PC-9 (cell line): ENCODE measurements around the gene THSD8. TPM values are rescaled to one million over a fixed set of nuclear protein-coding genes. Genes with fewer than 3 reads are reported as not detected.
A peak's percentile ranks its signal among the peaks of the same experiment; 100 is the strongest.

ENCODE experiments used
- BruUV-seq: library from RNA; stranded (reverse); fragments of 400-500 nt; replicated peaks from 2 replicates; lab custom pipeline; 2021; lab: Mats Ljungman, UMichigan
- CTCF ChIA-PET: fragments of 300-600 bp; sonication (Branson Sonifier 250); formaldehyde crosslinking; loops from one replicate; lab custom pipeline; 2022; ENCODE audit warnings: antibody characterized with exemption; lab: Charles Lee
- POLR2A ChIA-PET: fragments of 300-600 bp; sonication (Branson Sonifier 250); formaldehyde crosslinking; loops from one replicate; lab custom pipeline; 2022; ENCODE audit warnings: antibody characterized with exemption; ENCODE audit not compliant: unreplicated experiment; lab: Charles Lee
- DNase-seq, 2 experiments: peaks; one replicate each; pipeline versions ENCODE4 v3.0.0 to v3.0.0-alpha.2; 2015 to 2022; ENCODE audit warnings: mixed read lengths in 1 of 2
- H2AFZ ChIP-seq: fragments of 200-600 bp; sonication (generic); 2 replicates; pipeline ENCODE4 v1.8.1; 2017; ENCODE audit warnings: antibody characterized with exemption
- H3F3A ChIP-seq: fragments of 200-600 bp; sonication (generic); 2 replicates; pipeline ENCODE4 v1.8.1; 2017; ENCODE audit warnings: antibody characterized with exemption, mild to moderate bottlenecking, low read depth; ENCODE audit not compliant: insufficient read depth
- H3K27ac ChIP-seq: fragments of 200-600 bp; sonication (generic); 2 replicates; pipeline ENCODE4 v1.6.1; 2016; ENCODE audit warnings: mixed run types
- H3K27me3 ChIP-seq: fragments of 200-600 bp; sonication (generic); 2 replicates; pipeline ENCODE4 v1.6.1; 2016; ENCODE audit warnings: low read depth, mixed run types; ENCODE audit not compliant: insufficient read depth
- H3K36me3 ChIP-seq: fragments of 200-600 bp; sonication (generic); 2 replicates; pipeline ENCODE4 v1.6.1; 2016; ENCODE audit warnings: low read depth, mixed run types
- H3K4me1 ChIP-seq: fragments of 200-600 bp; sonication (generic); replicated peaks from 2 replicates; pipeline ENCODE4 v1.6.1; 2016; ENCODE audit warnings: mixed run types; ENCODE audit not compliant: insufficient read depth
- H3K4me2 ChIP-seq: fragments of 200-600 bp; sonication (generic); 2 replicates; pipeline ENCODE4 v1.6.1; 2017; ENCODE audit warnings: mixed run types
- H3K4me3 ChIP-seq: fragments of 200-600 bp; sonication (generic); 2 replicates; pipeline ENCODE4 v1.6.1; 2016; ENCODE audit warnings: mixed run types
- H3K79me2 ChIP-seq: fragments of 200-600 bp; sonication (generic); 2 replicates; pipeline ENCODE4 v1.6.1; 2017; ENCODE audit warnings: low read depth, mixed run types
- H3K9me2 ChIP-seq: fragments of 200-600 bp; sonication (generic); 2 replicates; pipeline ENCODE4 v1.8.1; 2017; ENCODE audit warnings: mild to moderate bottlenecking; ENCODE audit not compliant: insufficient read depth
- H3K9me3 ChIP-seq: fragments of 200-600 bp; sonication (generic); 2 replicates; pipeline ENCODE4 v1.8.1; 2016; ENCODE audit warnings: low read depth; ENCODE audit not compliant: insufficient read depth
- H4K20me1 ChIP-seq: fragments of 200-600 bp; sonication (generic); 2 replicates; pipeline ENCODE4 v1.8.1; 2017; ENCODE audit not compliant: insufficient read depth
- CTCF ChIP-seq: fragments of 200-600 bp; sonication (generic); conservative IDR thresholded peaks from 2 replicates; pipeline ENCODE4 v1.6.1; 2017; ENCODE audit warnings: mixed run types, antibody characterized with exemption, mild to moderate bottlenecking, moderate library complexity
- EZH2 ChIP-seq: fragments of 200-600 bp; sonication (generic); IDR thresholded peaks from 2 replicates; pipeline ENCODE4 v1.8.0; 2017; ENCODE audit warnings: antibody characterized with exemption, low read depth
- intact Hi-C: fragments of 100-400 bp; cut with micrococcal nuclease; formaldehyde crosslinking; loops from one replicate; pipeline ENCODE4 v1.10.0; 2022; ENCODE audit not compliant: unreplicated experiment
- total RNA-seq: library from RNA; stranded (reverse); gene quantifications from 2 replicates; pipeline ENCODE4 v1.2.3, GENCODE V29; 2021

Gene THSD8
- total RNA-seq, 1 experiment from 2014 or later = 28.8 TPM

GRCh38 chr19:12787458-12787857 is 14.4 kb upstream of the THSD8 start:
- Histone ChIP-seq H4K20me1 (peaks cover 10% of the 10 kb centered on the region), H3K36me3 (no peaks in the 10 kb centered on the region), H3K79me2 (peaks cover 39% of the 10 kb centered on the region), H3K27me3 (no peaks in the 10 kb centered on the region), H3K9me3 (no peaks in the 10 kb centered on the region), H3K4me1 (peaks cover 72% of the 10 kb centered on the region), H3K9me2 (no peaks in the 10 kb centered on the region), H3K4me2 (peak overlapping the region; percentile 91), H3K27ac (peak overlapping the region; percentile 86), H3F3A (peaks cover 81% of the 10 kb centered on the region), H3K4me3 (peak overlapping the region; percentile 37; the same call in 1 of the 2 replicates), H2AFZ (no peak overlapping the region)
- no TSS peak for BruUV-seq
- TF ChIP-seq EZH2 (no peak), CTCF (no peak)
- DNase-seq = peak in 1 of 2 experiments; percentile 8
- POLR2A ChIA-PET = interaction anchor here (0.7 kb wide), 1 partner anchor 86 kb away, joined by 3 read pairs; no protein-coding TSS in a partner anchor
- intact Hi-C loops = loop anchor here (5.0 to 10.0 kb wide), 2 partner anchors 375 to 1057 kb away; no protein-coding TSS in a partner anchor
- CTCF ChIA-PET = no interaction called here

GRCh38 chr19:12788042-12788681 is 13.7 kb upstream of the THSD8 start:
- CTCF ChIA-PET = interaction anchor here (1.0 kb wide), 1 partner anchor 28 kb away, joined by 3 read pairs; no protein-coding TSS in a partner anchor
- no peak overlapping the region for H2AFZ ChIP-seq
- TF ChIP-seq CTCF (no peak), EZH2 (no peak)
- H3K9me3 ChIP-seq = no peaks in the 10 kb centered on the region
- H3K4me2 ChIP-seq = peak overlapping the region; percentile 91
- H3K27me3 ChIP-seq = no peaks in the 10 kb centered on the region
- BruUV-seq = no TSS peak
- H3F3A ChIP-seq = peaks cover 81% of the 10 kb centered on the region
- H3K79me2 ChIP-seq = peaks cover 46% of the 10 kb centered on the region
- peak in 1 of 2 experiments; percentile 19 for DNase-seq
- peak overlapping the region; percentile 73 for H3K4me3 ChIP-seq
- POLR2A ChIA-PET = interaction anchor here (0.6 to 1.8 kb wide), 3 partner anchors 9 to 51 kb away, joined by 4 to 18 read pairs (median 11); no protein-coding TSS in a partner anchor
- peaks cover 17% of the 10 kb centered on the region for H4K20me1 ChIP-seq
- intact Hi-C loops = loop anchor here (5.0 to 10.0 kb wide), 2 partner anchors 374 to 1057 kb away; no protein-coding TSS in a partner anchor
- H3K9me2 ChIP-seq = no peaks in the 10 kb centered on the region
- H3K36me3 ChIP-seq = no peaks in the 10 kb centered on the region; the same call in 1 of the 2 replicates
- H3K4me1 ChIP-seq = peaks cover 68% of the 10 kb centered on the region
- peak overlapping the region; percentile 86 for H3K27ac ChIP-seq

GRCh38 chr19:12788682-12789097 is 13.2 kb upstream of the THSD8 start:
- intact Hi-C loops = loop anchor here (5.0 to 10.0 kb wide), 2 partner anchors 374 to 1056 kb away; no protein-coding TSS in a partner anchor
- Histone ChIP-seq H3K4me2 (peak overlapping the region; percentile 91), H4K20me1 (peaks cover 18% of the 10 kb centered on the region), H2AFZ (no peak overlapping the region), H3K9me2 (no peaks in the 10 kb centered on the region), H3K4me1 (peaks cover 63% of the 10 kb centered on the region), H3K27me3 (no peaks in the 10 kb centered on the region), H3K9me3 (no peaks in the 10 kb centered on the region), H3F3A (peaks cover 78% of the 10 kb centered on the region), H3K79me2 (peaks cover 49% of the 10 kb centered on the region), H3K36me3 (no peaks in the 10 kb centered on the region; the same call in 1 of the 2 replicates), H3K27ac (peak overlapping the region; percentile 86), H3K4me3 (peak overlapping the region; percentile 73)
- ChIA-PET CTCF (interaction anchor here (0.6 to 1.0 kb wide), 3 partner anchors 23 to 33 kb away, joined by 3 to 8 read pairs (median 3); no protein-coding TSS in a partner anchor), POLR2A (interaction anchor here (0.5 to 1.8 kb wide), 7 partner anchors 10 to 178 kb away, joined by 3 to 18 read pairs (median 4); partner anchors contain the start of genes RNASEH2A, ZNF490 and ZNF791)
- TF ChIP-seq CTCF (0 out of 2 replicates have a peak, but pooled peaks have one; percentile 4), EZH2 (no peak)
- BruUV-seq = TSS peak; percentile 31
- peak; percentile 50 to 80 for DNase-seq
